Endothelial cell of umbilical vein (primary cell): ENCODE data around the gene WASF3. TPM values are rescaled to one million over a fixed set of nuclear protein-coding genes. Genes with fewer than 3 reads are reported as not detected.
A peak's percentile ranks its signal among the peaks of the same experiment; 100 is the strongest.

Experiments
- BruUV-seq: library from RNA; stranded (reverse); fragments of 400-500 nt; replicated peaks from 2 replicates; lab custom pipeline; 2021; lab: Mats Ljungman, UMichigan
- CTCF ChIA-PET: fragments of 300-600, 350-600 bp; sonication (Branson Sonifier 250); formaldehyde crosslinking; loops from one replicate; lab custom pipeline; 2021; ENCODE audit warnings: antibody characterized with exemption, inconsistent platforms; lab: Charles Lee
- POLR2A ChIA-PET: fragments of 300-600, 350-600 bp; sonication (Branson Sonifier 250); formaldehyde crosslinking; loops from one replicate; lab custom pipeline; 2021; ENCODE audit warnings: antibody characterized with exemption, inconsistent platforms; lab: Charles Lee
- DNase-seq: peaks from one replicate; pipeline ENCODE4 v3.0.0-alpha.2; 2011; ENCODE audit warnings: low read depth, low spot score
- FAIRE-seq: peaks from 2 replicates; lab custom pipeline; 2011; peaks lifted over from hg19 to GRCh38; lab: Jason Lieb, UNC
- H2AFZ ChIP-seq: 2 replicates; pipeline ENCODE4 v1.6.0; 2012; ENCODE audit warnings: low read depth, low read length, control low read depth, inconsistent platforms
- H3K27ac ChIP-seq: 2 replicates; pipeline ENCODE4 v1.5.1; 2011; ENCODE audit warnings: low read depth, mild to moderate bottlenecking, control low read depth, low read length, moderate library complexity; ENCODE audit not compliant: insufficient read depth
- H3K27me3 ChIP-seq, 2 experiments: 2 replicates each; pipeline versions ENCODE4 v1.6.0 to v1.6.1; 2011; ENCODE audit warnings: low read length in 2 of 2, mixed read lengths in 1 of 2; ENCODE audit not compliant: control insufficient read depth in 2 of 2, insufficient read depth in 2 of 2
- H3K36me3 ChIP-seq, 2 experiments: 2 replicates in 1 of 2; 3 replicates in 1 of 2; pipeline ENCODE4 v1.5.1; 2011; ENCODE audit warnings: low read length in 2 of 2, mild to moderate bottlenecking in 1 of 2, moderate library complexity in 1 of 2; ENCODE audit not compliant: control insufficient read depth in 2 of 2, insufficient read depth in 2 of 2; ENCODE audit errors: extremely low read depth in 1 of 2
- H3K4me1 ChIP-seq: 3 replicates; pipeline ENCODE4 v1.5.1; 2011; ENCODE audit warnings: mild to moderate bottlenecking, low read length; ENCODE audit not compliant: control insufficient read depth, insufficient read depth; ENCODE audit errors: extremely low read depth
- H3K4me2 ChIP-seq: 2 replicates; pipeline ENCODE4 v1.6.1; 2011; ENCODE audit warnings: low read length, control low read depth, mixed read lengths; ENCODE audit not compliant: insufficient read depth
- H3K4me3 ChIP-seq, 3 experiments: fragments of 200-600 bp in 1 of 3; sonication (generic), shearing (Covaris generic) in 1 of 3; replicated peaks in 1 of 3; 2 replicates each; pipeline ENCODE4 v1.5.1; 2011 to 2016; ENCODE audit warnings: control low read depth in 3 of 3, low read length in 3 of 3, mild to moderate bottlenecking in 2 of 3, inconsistent platforms in 1 of 3, low read depth in 1 of 3, moderate library complexity in 1 of 3; ENCODE audit not compliant: insufficient read depth in 1 of 3
- H3K79me2 ChIP-seq: 2 replicates; pipeline ENCODE4 v1.6.0; 2012; ENCODE audit warnings: low read length, inconsistent platforms; ENCODE audit not compliant: control insufficient read depth, insufficient read depth
- H3K9ac ChIP-seq: replicated peaks from 2 replicates; pipeline ENCODE3; 2011; ENCODE audit warnings: low read length, control low read depth; ENCODE audit not compliant: insufficient read depth; ENCODE audit errors: extremely low read depth
- H3K9me1 ChIP-seq: replicated peaks from 3 replicates; pipeline ENCODE4 v1.6.0; 2011; ENCODE audit warnings: mild to moderate bottlenecking, low read length; ENCODE audit not compliant: control insufficient read depth, insufficient read depth; ENCODE audit errors: extremely low read depth
- H3K9me3 ChIP-seq: replicated peaks from 2 replicates; pipeline ENCODE4 v1.5.1; 2012; ENCODE audit warnings: low read length, inconsistent platforms; ENCODE audit not compliant: control insufficient read depth, insufficient read depth
- H4K20me1 ChIP-seq: replicated peaks from 2 replicates; pipeline ENCODE3; 2011; ENCODE audit warnings: mild to moderate bottlenecking, low read length; ENCODE audit not compliant: control insufficient read depth, insufficient read depth; ENCODE audit errors: extremely low read depth
- FOS ChIP-seq: IDR thresholded peaks from 2 replicates; pipeline ENCODE4 v1.6.1; 2011; ENCODE audit warnings: mild to moderate bottlenecking, low read length, moderate library complexity, borderline replicate concordance; ENCODE audit not compliant: insufficient read depth
- GATA2 ChIP-seq: IDR thresholded peaks from 2 replicates; pipeline ENCODE4 v1.7.0; 2011; ENCODE audit warnings: low read depth, mild to moderate bottlenecking, moderate library complexity, mixed read lengths, low read length; ENCODE audit not compliant: insufficient read length, insufficient read depth
- MAX ChIP-seq: IDR thresholded peaks from 2 replicates; pipeline ENCODE4 v1.6.1; 2011; ENCODE audit not compliant: insufficient read depth, insufficient read length
- MYC ChIP-seq: IDR thresholded peaks from one replicate; pipeline ENCODE4 v1.6.1; 2011; ENCODE audit warnings: mild to moderate bottlenecking, low read depth, low read length
- POLR2AphosphoS5 ChIP-seq: IDR thresholded peaks from 2 replicates; pipeline ENCODE4 v1.6.1; 2012; ENCODE audit warnings: low read depth, mild to moderate bottlenecking, control low read depth, low read length, moderate library complexity; ENCODE audit not compliant: insufficient read depth
- dilution Hi-C: fragments of 300-500 bp; cut with MboI; formaldehyde crosslinking; loops from one replicate; pipeline ENCODE4 v1.15.0; 2019; ENCODE audit warnings: low sequenced_read_pairs; ENCODE audit not compliant: extremely low pct_ligation_motif_present
- intact Hi-C: fragments of 100-400 bp; cut with micrococcal nuclease; formaldehyde crosslinking; loops from one replicate; pipeline ENCODE4 v1.10.0; 2022
- polyA plus RNA-seq, 4 experiments: library from polyadenylated mRNA; depleted of rRNA in 3 of 4; stranded (reverse) in 3 of 4; unstranded in 1 of 4; fragments of >200 nt; gene quantifications; 2 replicates each; pipeline versions ENCODE4 v1.2.1 to v1.2.3, GENCODE V29; 2011 to 2012; ENCODE audit warnings: missing spikeins in 1 of 4
- total RNA-seq: library from RNA; stranded (reverse); gene quantifications from 2 replicates; pipeline ENCODE4 v1.2.3, GENCODE V29; 2021

Gene WASF3
- total and polyA plus RNA-seq, 2 donors (not counting 3 experiments of a cell fraction or from before 2014, with no cell fraction given): 18.5 to 32.4 TPM

DNA sequence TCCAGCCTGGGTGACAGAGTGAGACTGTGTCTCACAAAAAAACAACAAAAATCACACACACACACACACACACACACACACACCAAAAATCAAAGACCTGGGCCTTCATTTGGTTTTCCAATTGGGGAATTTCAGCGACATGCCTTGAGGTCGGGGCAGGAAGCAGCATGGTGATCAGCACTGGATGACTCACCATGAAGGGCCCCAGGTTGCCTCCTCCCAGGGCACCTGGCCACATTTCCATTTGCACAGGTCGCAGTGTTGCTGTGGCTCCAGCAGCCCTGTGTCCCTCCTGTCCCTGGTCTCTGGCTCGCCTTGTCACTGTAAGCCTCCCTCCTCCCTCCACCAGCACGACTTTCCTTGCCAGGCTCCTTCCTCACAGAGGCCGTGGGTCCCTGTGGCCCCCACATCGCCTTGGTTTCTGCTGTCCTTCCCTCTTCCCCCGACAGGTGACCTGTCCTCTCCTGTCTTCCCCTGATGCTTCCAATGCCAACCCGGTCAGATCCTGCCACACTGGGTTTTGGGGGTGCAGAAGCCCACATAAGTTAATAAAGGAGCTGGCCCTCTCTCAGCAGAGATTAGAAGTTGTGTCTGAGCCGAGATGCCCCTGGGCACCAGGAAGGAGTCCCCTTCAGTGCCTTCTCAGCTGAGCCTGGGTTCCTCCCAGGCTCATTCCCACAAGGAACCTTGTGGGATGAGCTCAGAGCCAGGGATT lies 136.4 kb downstream of the WASF3 start:
- POLR2A ChIA-PET: no interaction called here
- H3K27me3 ChIP-seq: no peaks in the 10 kb centered on the region
- TF ChIP-seq MAX (no peak), FOS (no peak), POLR2AphosphoS5 (no peak), GATA2 (no peak), MYC (no peak)
- H3K9ac ChIP-seq: no peak overlapping the region
- dilution Hi-C loops: loop anchor here (25.0 kb wide), 1 partner anchor 207 kb away; no protein-coding TSS in a partner anchor
- no peaks in the 10 kb centered on the region for H3K79me2 ChIP-seq
- peak; percentile 47 for FAIRE-seq
- CTCF ChIA-PET: interaction anchor here (0.6 to 7.6 kb wide), 5 partner anchors 9 to 508 kb away, joined by 5 to 473 read pairs (median 213); no protein-coding TSS in a partner anchor
- BruUV-seq: no TSS peak
- no peaks in the 10 kb centered on the region for H4K20me1 ChIP-seq
- intact Hi-C loops: loop anchor here (10.0 kb wide), 1 partner anchor 1119 kb away; no protein-coding TSS in a partner anchor
- H3K36me3 ChIP-seq: peaks cover 0 to 7% of the 10 kb centered on the region in 2 experiments
- no peak overlapping the region for H2AFZ ChIP-seq
- no peak overlapping the region for H3K27ac ChIP-seq
- H3K9me1 ChIP-seq: no peaks in the 10 kb centered on the region
- H3K4me2 ChIP-seq: no peak overlapping the region
- no peaks in the 10 kb centered on the region for H3K9me3 ChIP-seq
- no peaks in the 10 kb centered on the region for H3K4me1 ChIP-seq
- no peak overlapping the region for H3K4me3 ChIP-seq
- no peak for DNase-seq
